OCI-LY1 (cell line): ENCODE measurements around the gene NKX6-1.

Experiments
- H2AFZ ChIP-seq: fragments of 200-600 bp; sonication (generic), shearing (Covaris generic); 2 replicates; pipeline ENCODE4 v1.6.0; 2014; ENCODE audit warnings: antibody characterized with exemption, mild to moderate bottlenecking, low read length
- H3F3A ChIP-seq: fragments of 200-600 bp; sonication (generic), shearing (Covaris generic); 2 replicates; pipeline ENCODE4 v1.6.0; 2014; ENCODE audit warnings: mild to moderate bottlenecking, antibody characterized with exemption, low read length, moderate library complexity; ENCODE audit not compliant: insufficient read depth
- H3K27ac ChIP-seq: fragments of 200-600 bp; sonication (generic); 2 replicates; pipeline ENCODE4 v1.5.1; 2014; ENCODE audit warnings: low read length, mixed run types, mild to moderate bottlenecking, low read depth; ENCODE audit not compliant: poor library complexity, severe bottlenecking
- H3K27me3 ChIP-seq: fragments of 200-600 bp; sonication (generic); 2 replicates; pipeline ENCODE4 v1.6.0; 2014; ENCODE audit warnings: antibody characterized with exemption, mild to moderate bottlenecking, low read length, moderate library complexity; ENCODE audit not compliant: insufficient read depth
- H3K36me3 ChIP-seq: fragments of 200-600 bp; sonication (generic); 2 replicates; pipeline ENCODE4 v1.6.1; 2014; ENCODE audit warnings: mild to moderate bottlenecking, antibody characterized with exemption, low read length, moderate library complexity, mixed read lengths; ENCODE audit not compliant: insufficient read depth
- H3K4me1 ChIP-seq: fragments of 200-600 bp; sonication (generic); 2 replicates; pipeline ENCODE4 v1.5.1; 2014; ENCODE audit warnings: mild to moderate bottlenecking, low read length, moderate library complexity; ENCODE audit not compliant: insufficient read depth, severe bottlenecking
- H3K4me2 ChIP-seq: fragments of 200-600 bp; sonication (generic), shearing (Covaris generic); 2 replicates; pipeline ENCODE4 v1.6.1; 2014; ENCODE audit warnings: low read length
- H3K4me3 ChIP-seq: fragments of 200-600 bp; sonication (generic); 2 replicates; pipeline ENCODE4 v1.5.1; 2014; ENCODE audit warnings: low read length, low read depth, mild to moderate bottlenecking, mixed read lengths; ENCODE audit not compliant: poor library complexity, severe bottlenecking
- H3K79me2 ChIP-seq: fragments of 200-600 bp; shearing (Covaris generic); 2 replicates; pipeline ENCODE4 v1.6.1; 2016; ENCODE audit warnings: mixed run types, low read length, mixed read lengths; ENCODE audit not compliant: insufficient read depth
- H3K9ac ChIP-seq: fragments of 200-600 bp; sonication (generic), shearing (Covaris generic); 2 replicates; pipeline ENCODE4 v1.6.1; 2014; ENCODE audit warnings: mild to moderate bottlenecking, low read length, mixed read lengths
- H3K9me2 ChIP-seq: fragments of 200-600 bp; sonication (generic), shearing (Covaris generic); 2 replicates; pipeline ENCODE4 v1.6.1; 2014; ENCODE audit warnings: low read depth, mild to moderate bottlenecking, low read length, mixed read lengths
- H3K9me3 ChIP-seq: fragments of 200-600 bp; shearing (Covaris generic); 2 replicates; pipeline ENCODE4 v1.6.1; 2014; ENCODE audit warnings: low read length, mixed read lengths
- H4K20me1 ChIP-seq: fragments of 200-600 bp; sonication (generic), shearing (Covaris generic); 2 replicates; pipeline ENCODE4 v1.6.0; 2016; ENCODE audit warnings: mild to moderate bottlenecking, low read length; ENCODE audit not compliant: insufficient read depth
- CTCF ChIP-seq: fragments of 200-600 bp; sonication (generic), shearing (Covaris generic); IDR thresholded peaks from 2 replicates; pipeline ENCODE4 v1.5.1; 2017; ENCODE audit warnings: mild to moderate bottlenecking, antibody characterized with exemption, low read length, moderate library complexity, mixed read lengths
- EZH2 ChIP-seq: fragments of 200-600 bp; sonication (generic), shearing (Covaris generic); IDR thresholded peaks from 2 replicates; pipeline ENCODE4 v1.8.0; 2017; ENCODE audit warnings: borderline replicate concordance, mixed run types, mild to moderate bottlenecking, antibody characterized with exemption, low read length, moderate library complexity, mixed read lengths

The NKX6-1 gene

GRCh38 chr4:84470204-84470785 lies 28.8 kb downstream of the NKX6-1 start:
- H3K9me3 ChIP-seq, result no peaks in the 10 kb centered on the region
- no peaks in the 10 kb centered on the region for H3K9me2 ChIP-seq
- no peaks in the 10 kb centered on the region for H3F3A ChIP-seq
- H3K79me2 ChIP-seq, result no peaks in the 10 kb centered on the region
- H3K27ac ChIP-seq, result no peak overlapping the region
- no peaks in the 10 kb centered on the region for H3K27me3 ChIP-seq
- H3K36me3 ChIP-seq, result no peaks in the 10 kb centered on the region
- TF ChIP-seq CTCF, result peak; percentile 33; the same call in 1 of the 2 replicates
- TF ChIP-seq EZH2, result no peak
- no peak overlapping the region for H3K4me2 ChIP-seq
- no peak overlapping the region for H2AFZ ChIP-seq
- H3K9ac ChIP-seq, result no peak overlapping the region
- no peak overlapping the region for H3K4me3 ChIP-seq
- no peaks in the 10 kb centered on the region for H4K20me1 ChIP-seq
- no peaks in the 10 kb centered on the region for H3K4me1 ChIP-seq

- Histone ChIP-seq H3K9me2 (no peaks in the 10 kb centered on the region), H3K27me3 (no peaks in the 10 kb centered on the region), H3K4me3 (no peak overlapping the region), H2AFZ (no peak overlapping the region), H3K36me3 (no peaks in the 10 kb centered on the region), H3F3A (no peaks in the 10 kb centered on the region), H3K79me2 (no peaks in the 10 kb centered on the region), H3K9ac (no peak overlapping the region), H3K4me1 (no peaks in the 10 kb centered on the region), H3K4me2 (no peak overlapping the region), H3K27ac (no peak overlapping the region), H3K9me3 (no peaks in the 10 kb centered on the region), H4K20me1 (no peaks in the 10 kb centered on the region)
- no peak for TF ChIP-seq CTCF
- TF ChIP-seq EZH2, result no peak
These were observed 31.5 kb downstream of the NKX6-1 start for GRCh38 chr4:84467601-84468000.

GRCh38 chr4:84459783-84460182 lies 39.3 kb downstream of the NKX6-1 start:
- Histone ChIP-seq H3K9me3 (no peaks in the 10 kb centered on the region), H3K79me2 (no peaks in the 10 kb centered on the region), H3F3A (no peaks in the 10 kb centered on the region), H2AFZ (no peak overlapping the region), H3K4me1 (no peaks in the 10 kb centered on the region), H3K36me3 (no peaks in the 10 kb centered on the region), H3K27me3 (no peaks in the 10 kb centered on the region), H3K4me2 (no peak overlapping the region), H3K9ac (no peak overlapping the region), H3K27ac (no peak overlapping the region), H3K4me3 (no peak overlapping the region), H4K20me1 (no peaks in the 10 kb centered on the region), H3K9me2 (no peaks in the 10 kb centered on the region)
- TF ChIP-seq EZH2 (no peak), CTCF (no peak)
